ENCODE measurements around the gene LIM2. TPM values are rescaled to one million over a fixed set of nuclear protein-coding genes. Genes with fewer than 3 reads are reported as not detected.

The LIM2 gene
- polyA plus RNA-seq, 3 donors from 2014 or later = 19.2 to 40.0 (median 37.9) TPM

- peaks cover 40 to 62% of the 10 kb centered on the region in 2 donors for H3K4me1 Mint-ChIP-seq
- peak; percentile 93 to 96 (median 95) for DNase-seq
- peak overlapping the region; percentile 94 to 100 (median 98) for H3K4me3 Mint-ChIP-seq
- H3K27ac Mint-ChIP-seq = peak overlapping the region; percentile 94 to 100 (median 100)
- peaks cover 17 to 27% (median 22%) of the 10 kb centered on the region in 3 donors for H3K36me3 Mint-ChIP-seq
- H3K9me3 Mint-ChIP-seq = no peaks in the 10 kb centered on the region
- H3K27me3 Mint-ChIP-seq (ENCODE audit: low read depth in 3 of 3) = peaks cover 25 to 46% (median 29%) of the 10 kb centered on the region in 3 donors
These were observed 20.0 kb downstream of the LIM2 start for GRCh38 chr19:51367565-51368365.

GRCh38 chr19:51367255-51367564, 20.6 kb downstream of the LIM2 start:
- Mint-ChIP-seq H3K27ac (peak overlapping the region; percentile 94 to 100 (median 100)), H3K36me3 (peaks cover 17 to 27% (median 22%) of the 10 kb centered on the region in 3 donors), H3K4me3 (peak overlapping the region; percentile 94 to 100 (median 98)), H3K9me3 (no peaks in the 10 kb centered on the region), H3K27me3 (ENCODE audit: low read depth in 3 of 3) (peaks cover 21 to 40% (median 23%) of the 10 kb centered on the region in 3 donors), H3K4me1 (peaks cover 42 to 64% of the 10 kb centered on the region in 2 donors)
- DNase-seq = peak in 1 of 3 donors; percentile 51

- Mint-ChIP-seq H3K27me3 (ENCODE audit: low read depth in 3 of 3) (peaks cover 21 to 36% (median 23%) of the 10 kb centered on the region in 3 donors), H3K4me3 (peak overlapping the region; percentile 94 to 100 (median 98)), H3K9me3 (no peaks in the 10 kb centered on the region), H3K4me1 (peaks cover 42 to 69% of the 10 kb centered on the region in 2 donors), H3K36me3 (peaks cover 16 to 21% (median 17%) of the 10 kb centered on the region in 3 donors), H3K27ac (peak overlapping the region; percentile 94 to 100 (median 100))
- peak; percentile 88 to 89 (median 89) for DNase-seq
These were observed 21.2 kb downstream of the LIM2 start for GRCh38 chr19:51366389-51367254.

- Mint-ChIP-seq H3K9me3 (no peaks in the 10 kb centered on the region), H3K4me1 (peaks cover 42 to 69% of the 10 kb centered on the region in 2 donors), H3K4me3 (peak within 1 kb of the TSS; percentile 94 to 100 (median 98)), H3K27ac (peak within 1 kb of the TSS; percentile 94 to 100 (median 100)), H3K27me3 (ENCODE audit: low read depth in 3 of 3) (peaks cover 21 to 34% (median 23%) of the 10 kb centered on the region in 3 donors), H3K36me3 (peaks cover 10 to 15% (median 10%) of the 10 kb centered on the region in 3 donors)
- DNase-seq = no peak
These were observed 21.8 kb downstream of the LIM2 start, which contains the start of gene ETFB for GRCh38 chr19:51365965-51366388. Gene ETFB (minus strand): TSS chr19:51366388. CDS start chr19:51366326, 62 bp downstream.

GRCh38 chr19:51365211-51365964, 22.4 kb downstream of the LIM2 start:
- H3K27ac Mint-ChIP-seq = peak overlapping the region; percentile 94 to 100 (median 100)
- no peaks in the 10 kb centered on the region for H3K9me3 Mint-ChIP-seq
- peak overlapping the region; percentile 94 to 100 (median 98) for H3K4me3 Mint-ChIP-seq
- peaks cover 42 to 67% of the 10 kb centered on the region in 2 donors for H3K4me1 Mint-ChIP-seq
- H3K36me3 Mint-ChIP-seq = peaks cover 4 to 9% (median 4%) of the 10 kb centered on the region in 3 donors
- DNase-seq = peak in 1 of 3 donors; percentile 32
- peaks cover 21 to 34% (median 23%) of the 10 kb centered on the region in 3 donors for H3K27me3 Mint-ChIP-seq (ENCODE audit: low read depth in 3 of 3)

GRCh38 chr19:51364200-51365106, 23.3 kb downstream of the LIM2 start:
- Mint-ChIP-seq H3K27ac (peak overlapping the region in 5 of 6 donors; percentile 6 to 80 (median 58)), H3K36me3 (peaks cover 0 to 7% (median 0%) of the 10 kb centered on the region in 3 donors), H3K9me3 (no peaks in the 10 kb centered on the region), H3K4me3 (peak overlapping the region in 4 of 5 donors; percentile 23 to 62 (median 44)), H3K27me3 (ENCODE audit: low read depth in 3 of 3) (peaks cover 20 to 30% (median 21%) of the 10 kb centered on the region in 3 donors), H3K4me1 (peaks cover 39 to 62% of the 10 kb centered on the region in 2 donors)
- no peak for DNase-seq

- DNase-seq = no peak
- H3K4me3 Mint-ChIP-seq = no peak overlapping the region
- peaks cover 0 to 1% (median 0%) of the 10 kb centered on the region in 6 donors for H3K9me3 Mint-ChIP-seq
- peaks cover 2 to 7% (median 4%) of the 10 kb centered on the region in 3 donors for H3K27me3 Mint-ChIP-seq (ENCODE audit: low read depth in 3 of 3)
- peaks cover 27 to 41% of the 10 kb centered on the region in 2 donors for H3K4me1 Mint-ChIP-seq
- peaks cover 0 to 8% (median 6%) of the 10 kb centered on the region in 3 donors for H3K36me3 Mint-ChIP-seq
- H3K27ac Mint-ChIP-seq = no peak overlapping the region
These were observed 26.5 kb downstream of the LIM2 start for GRCh38 chr19:51361239-51361638.

- Mint-ChIP-seq H3K4me1 (peaks cover 15 to 26% of the 10 kb centered on the region in 2 donors), H3K4me3 (no peak overlapping the region), H3K9me3 (peaks cover 0 to 1% (median 0%) of the 10 kb centered on the region in 6 donors), H3K27ac (no peak overlapping the region), H3K36me3 (peaks cover 0 to 10% (median 8%) of the 10 kb centered on the region in 3 donors), H3K27me3 (ENCODE audit: low read depth in 3 of 3) (peaks cover 0 to 2% (median 0%) of the 10 kb centered on the region in 3 donors)
- DNase-seq = no peak
These were observed 28.5 kb downstream of the LIM2 start for GRCh38 chr19:51359294-51359693.

GRCh38 chr19:51357952-51358351, 29.8 kb downstream of the LIM2 start:
- peaks cover 0 to 10% (median 8%) of the 10 kb centered on the region in 3 donors for H3K36me3 Mint-ChIP-seq
- no peak for DNase-seq
- H3K27me3 Mint-ChIP-seq (ENCODE audit: low read depth in 3 of 3) = peaks cover 0 to 2% (median 0%) of the 10 kb centered on the region in 3 donors
- no peak overlapping the region for H3K27ac Mint-ChIP-seq
- peaks cover 0 to 1% (median 0%) of the 10 kb centered on the region in 6 donors for H3K9me3 Mint-ChIP-seq
- H3K4me3 Mint-ChIP-seq = no peak overlapping the region
- peaks cover 7 to 12% of the 10 kb centered on the region in 2 donors for H3K4me1 Mint-ChIP-seq

- DNase-seq = no peak
- Mint-ChIP-seq H3K36me3 (peaks cover 8 to 21% (median 17%) of the 10 kb centered on the region in 3 donors), H3K4me3 (no peak overlapping the region), H3K27me3 (ENCODE audit: low read depth in 3 of 3) (peaks cover 0 to 4% (median 0%) of the 10 kb centered on the region in 3 donors), H3K27ac (no peak overlapping the region), H3K9me3 (peaks cover 0 to 1% (median 0%) of the 10 kb centered on the region in 6 donors), H3K4me1 (peaks cover 0 to 2% of the 10 kb centered on the region in 2 donors)
These were observed 31.5 kb downstream of the LIM2 start for GRCh38 chr19:51356159-51356801.

GRCh38 chr19:51354742-51355148, 33.0 kb downstream of the LIM2 start:
- Mint-ChIP-seq H3K4me1 (peaks cover 0 to 2% of the 10 kb centered on the region in 2 donors), H3K9me3 (peaks cover 0 to 1% (median 0%) of the 10 kb centered on the region in 6 donors), H3K36me3 (peaks cover 8 to 27% (median 25%) of the 10 kb centered on the region in 3 donors), H3K4me3 (no peak overlapping the region), H3K27me3 (ENCODE audit: low read depth in 3 of 3) (peaks cover 0 to 4% (median 0%) of the 10 kb centered on the region in 3 donors), H3K27ac (no peak overlapping the region)
- no peak for DNase-seq

Measured in immature natural killer cell (primary cell).